HG03378 (cell line): ENCODE results near the gene SLIT1.

Experiments
- ATAC-seq: cut with Tn5 transposase; IDR thresholded peaks from one replicate; pipeline ENCODE4 v1.9.1; 2021; ENCODE audit warnings: mild to moderate bottlenecking, moderate library complexity; ENCODE audit not compliant: unreplicated experiment

SLIT1 gene

DNA sequence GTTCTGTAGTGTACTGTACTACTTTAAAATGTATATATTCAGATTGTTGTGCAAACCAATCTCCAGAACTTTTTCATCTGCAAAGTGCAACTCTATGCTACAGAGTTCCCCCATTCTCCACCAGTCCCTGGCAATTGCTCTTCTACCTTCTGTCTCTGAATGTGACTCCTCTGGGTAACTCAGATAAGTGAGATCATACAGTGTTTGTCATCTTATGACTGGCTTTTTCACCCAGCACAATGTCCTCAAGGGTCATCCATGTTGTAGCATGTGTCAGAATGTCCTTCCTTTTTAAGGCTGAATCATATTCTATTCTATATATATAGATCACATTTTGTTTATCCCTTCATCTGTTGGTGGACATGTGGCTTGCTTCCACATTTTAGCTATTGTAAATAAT is 10.8 kb downstream of the SLIT1 start:
- no peak for ATAC-seq

DNA sequence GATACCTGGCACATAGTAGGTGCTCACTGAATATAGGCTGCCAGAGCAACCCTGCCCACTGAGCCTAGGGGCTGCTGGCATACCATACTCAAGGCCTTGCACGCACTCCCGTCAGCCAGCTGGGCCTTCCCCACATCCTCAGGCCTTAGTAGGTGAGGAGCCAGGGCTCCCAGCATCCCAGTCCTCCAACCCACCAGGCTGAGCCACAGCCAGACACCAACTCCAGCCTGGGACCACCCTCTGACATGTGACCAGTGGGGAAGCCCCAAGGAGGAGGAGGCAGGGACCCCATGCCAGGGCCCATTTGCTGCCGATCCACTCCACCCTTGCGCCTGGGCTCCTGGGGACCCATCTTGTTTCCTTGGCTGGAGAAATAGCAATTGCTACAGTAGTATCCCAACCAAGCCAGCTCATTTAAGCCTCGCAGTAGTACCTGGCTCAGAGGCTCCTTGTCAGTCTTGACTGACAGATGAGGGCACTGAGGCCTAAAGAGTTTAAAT is 11.4 kb downstream of the SLIT1 start:
- ATAC-seq, result no peak

DNA sequence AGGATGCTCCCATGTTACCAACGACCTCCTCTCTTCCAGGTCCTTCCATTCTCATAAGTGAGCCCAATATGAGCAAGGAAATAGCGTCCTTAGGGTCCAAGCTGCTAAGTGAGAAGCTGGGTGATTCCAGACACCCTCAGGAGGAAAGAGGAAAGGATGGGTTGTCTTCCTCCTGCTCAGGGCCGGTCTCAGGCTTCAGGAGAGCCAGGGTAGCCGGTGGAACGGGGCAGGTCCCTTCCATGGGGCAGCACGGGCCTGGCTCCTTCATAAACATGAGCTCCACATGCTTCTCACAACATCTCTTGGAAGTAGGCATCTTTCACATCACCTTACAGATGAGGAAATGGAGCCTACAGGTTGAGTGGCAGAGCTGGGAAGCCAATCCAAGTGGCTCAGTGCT is 12.7 kb downstream of the SLIT1 start:
- no peak for ATAC-seq

GRCh38 chr10:97171001-97171400 is 14.8 kb downstream of the SLIT1 start:
- no peak for ATAC-seq

DNA sequence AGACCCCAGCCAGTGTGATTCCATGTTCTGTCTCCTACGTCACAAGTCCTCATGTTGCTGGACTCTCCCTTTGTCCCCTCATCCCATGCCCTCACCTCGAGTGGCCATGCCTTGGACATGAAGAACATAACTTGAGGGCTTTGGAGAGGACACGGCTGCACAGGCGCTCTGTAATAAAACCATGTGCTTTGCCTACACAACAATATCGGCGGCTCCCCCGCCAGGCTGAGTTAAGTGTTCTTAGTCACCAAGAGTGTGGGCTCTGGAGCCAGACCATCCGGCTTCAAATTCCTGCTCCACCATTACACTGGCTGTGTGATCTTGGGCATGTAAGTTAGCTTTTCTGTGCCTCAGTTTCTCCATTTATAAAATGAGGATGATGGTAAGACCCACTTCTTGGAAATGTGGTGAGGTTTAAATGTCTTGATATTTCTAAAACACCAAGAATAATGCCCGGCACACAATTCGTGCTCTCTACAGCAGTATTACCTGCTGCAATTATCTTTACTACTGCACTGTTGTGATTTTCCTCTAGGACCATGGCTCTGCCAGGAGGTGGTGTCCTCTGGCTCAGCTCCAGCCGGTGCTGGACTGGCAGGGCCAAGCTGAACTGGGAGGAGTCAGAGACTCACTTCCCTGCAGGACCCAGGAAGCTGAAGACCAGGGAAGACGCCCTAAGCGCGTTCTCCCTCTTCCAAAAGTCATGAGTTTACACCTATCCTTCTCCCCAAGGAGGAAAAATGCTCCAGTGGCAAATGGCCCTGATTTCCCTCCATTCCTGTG is 15.7 kb downstream of the SLIT1 start:
- no peak for ATAC-seq

DNA sequence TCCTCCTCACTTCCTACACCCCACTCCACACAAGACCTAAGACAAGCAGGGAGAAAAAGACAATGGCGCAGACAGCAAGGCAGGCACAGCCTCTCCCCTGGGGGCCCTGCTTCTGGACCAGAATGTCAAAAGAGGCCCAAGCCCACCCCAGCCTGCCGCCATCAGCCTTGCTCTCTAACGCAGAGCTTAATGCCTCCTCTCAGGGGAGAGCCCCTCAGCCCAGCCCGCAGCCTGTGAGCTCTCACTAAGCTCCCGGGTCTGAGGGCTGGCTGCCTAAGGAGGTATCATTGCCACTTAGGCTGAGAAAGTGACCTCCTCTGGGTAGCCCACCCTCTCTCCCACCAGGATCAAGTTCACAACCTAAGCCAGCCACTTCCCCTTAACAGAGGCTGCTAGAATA is 16.7 kb downstream of the SLIT1 start:
- no peak for ATAC-seq

GRCh38 chr10:97168645-97169044 is 17.1 kb downstream of the SLIT1 start:
- ATAC-seq, result no peak

- ATAC-seq, result no peak
Observed at GRCh38 chr10:97165499-97165898, 20.3 kb downstream of the SLIT1 start.

- ATAC-seq, result no peak
Observed at GRCh38 chr10:97163781-97164501, 21.8 kb downstream of the SLIT1 start.

- ATAC-seq, result no peak
Observed at GRCh38 chr10:97163181-97163580, 22.6 kb downstream of the SLIT1 start.

DNA sequence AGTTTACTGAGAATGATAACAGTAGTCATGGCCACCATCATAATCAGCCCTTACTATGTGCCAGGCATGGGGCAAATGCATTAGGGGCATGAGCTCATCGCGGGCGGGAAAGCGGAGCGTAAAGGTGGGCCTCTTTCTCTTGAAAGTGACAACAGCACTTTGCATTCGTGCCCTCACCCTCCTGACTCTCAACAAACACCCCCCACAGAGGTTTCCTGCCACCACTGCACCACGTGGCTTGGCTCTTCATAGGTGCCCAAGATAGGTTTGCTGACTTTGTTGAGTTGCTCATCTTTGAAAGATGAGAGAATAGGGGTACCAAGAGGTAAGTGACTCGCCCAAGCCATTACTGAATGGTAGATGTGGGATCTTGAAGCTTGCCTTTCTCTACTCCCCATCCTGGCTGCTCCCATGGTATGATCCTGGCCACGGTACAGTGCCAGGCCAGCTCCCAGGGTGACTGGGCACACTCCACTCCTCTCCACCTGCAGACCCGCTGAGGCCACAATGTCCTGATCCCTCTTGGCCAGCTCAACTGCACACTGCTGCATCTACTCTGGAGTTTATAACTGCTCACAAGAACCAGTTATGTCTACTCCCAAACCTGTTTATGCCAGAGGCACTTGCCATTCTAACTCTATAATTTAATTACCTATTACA is 26.0 kb downstream of the SLIT1 start:
- ATAC-seq, result no peak

DNA sequence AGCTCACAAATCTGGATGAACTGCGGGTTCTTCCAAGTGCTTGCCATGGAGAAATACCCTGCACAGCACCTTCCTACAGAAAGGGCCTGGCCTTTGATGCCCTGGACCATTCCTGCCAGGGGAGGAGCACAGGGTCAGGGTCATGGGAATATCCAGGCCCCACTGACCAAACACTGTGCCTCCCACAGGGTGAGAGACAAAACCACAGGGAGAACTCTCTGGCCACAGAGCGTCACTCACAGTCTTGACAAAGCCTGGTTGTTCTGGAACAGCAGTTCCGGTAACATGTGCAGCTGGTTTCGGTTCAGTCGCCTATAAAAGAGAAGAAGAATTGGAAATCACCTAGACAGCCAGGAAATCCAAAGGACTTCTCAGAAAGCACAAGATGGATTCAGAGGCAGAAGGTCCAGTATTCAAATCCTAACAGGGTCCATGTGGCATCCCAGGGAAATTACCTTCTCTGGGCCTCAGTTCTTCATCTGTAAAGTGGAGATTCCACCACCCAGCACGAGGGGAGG is 28.1 kb downstream of the SLIT1 start:
- ATAC-seq, result peak; percentile 45

DNA sequence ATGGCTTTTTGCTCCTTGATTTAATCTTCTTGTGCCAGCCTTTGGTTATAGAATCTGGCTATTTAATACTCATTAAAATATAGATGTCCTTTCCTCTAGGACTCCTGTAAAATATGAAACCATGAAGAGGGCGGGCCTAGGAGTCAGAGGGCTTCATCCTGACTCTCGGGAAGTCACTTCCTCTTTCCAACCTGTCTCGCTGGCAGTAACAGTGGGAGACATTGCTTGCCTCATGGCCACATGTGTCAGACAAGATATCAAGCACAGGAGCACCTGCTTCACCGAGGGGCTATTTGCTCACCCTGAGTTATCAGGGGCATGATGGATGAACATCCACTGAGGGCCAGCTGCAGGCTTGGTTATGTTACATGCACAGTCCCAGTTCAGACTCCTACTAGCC is 31.0 kb downstream of the SLIT1 start:
- ATAC-seq, result no peak

DNA sequence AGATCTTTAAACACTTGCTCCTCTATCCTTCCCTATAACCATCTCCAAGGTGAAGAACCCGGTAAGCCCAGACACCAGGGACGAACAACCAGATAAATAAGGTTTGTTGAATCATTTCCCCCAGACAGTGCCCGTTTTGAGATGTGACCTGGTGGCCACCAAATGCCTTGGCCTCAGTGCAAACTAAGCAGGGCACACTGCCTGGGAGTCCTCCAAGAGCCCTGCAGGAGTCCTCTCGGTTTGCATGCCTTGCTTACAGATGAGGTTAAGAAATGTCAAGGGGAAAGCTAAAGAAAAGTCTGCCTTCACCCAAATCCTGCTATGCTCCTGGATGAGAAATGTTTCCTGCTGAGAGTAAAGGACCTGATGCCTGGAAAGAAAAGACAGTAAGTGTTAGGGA is 31.6 kb downstream of the SLIT1 start:
- ATAC-seq, result no peak

GRCh38 chr10:97153270-97153850 is 32.4 kb downstream of the SLIT1 start:
- ATAC-seq, result no peak

- ATAC-seq, result no peak
Observed at GRCh38 chr10:97151307-97151914, 34.3 kb downstream of the SLIT1 start.

GRCh38 chr10:97150616-97151015 is 35.1 kb downstream of the SLIT1 start:
- no peak for ATAC-seq

DNA sequence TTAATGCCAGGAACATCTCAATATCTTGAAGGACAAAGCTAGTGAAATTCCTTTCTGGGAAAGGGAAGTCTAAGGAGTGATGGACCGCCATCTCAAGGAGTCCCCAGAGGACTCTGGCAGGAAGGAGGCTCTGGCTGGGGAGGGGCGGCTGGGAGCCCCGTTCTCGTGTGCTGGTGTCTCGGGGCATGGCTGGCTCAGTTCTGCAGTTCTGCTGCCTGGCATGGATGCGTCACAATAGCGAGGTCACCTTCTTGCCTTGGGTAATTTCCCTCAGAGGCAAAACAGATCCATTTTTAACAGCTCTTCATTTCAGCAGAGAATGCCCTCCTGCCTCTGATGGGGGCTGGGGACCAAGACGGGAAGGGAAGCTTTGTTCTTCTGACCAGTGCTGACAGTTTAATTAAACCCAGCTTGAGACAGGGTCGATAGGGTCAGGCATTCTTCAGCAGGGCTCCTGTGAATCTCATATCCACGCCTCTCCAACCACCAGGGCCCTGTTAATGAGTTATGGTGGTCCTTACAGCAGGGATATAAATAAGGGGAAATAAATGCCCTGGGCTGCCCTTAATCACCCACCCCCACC is 35.7 kb downstream of the SLIT1 start:
- no peak for ATAC-seq

DNA sequence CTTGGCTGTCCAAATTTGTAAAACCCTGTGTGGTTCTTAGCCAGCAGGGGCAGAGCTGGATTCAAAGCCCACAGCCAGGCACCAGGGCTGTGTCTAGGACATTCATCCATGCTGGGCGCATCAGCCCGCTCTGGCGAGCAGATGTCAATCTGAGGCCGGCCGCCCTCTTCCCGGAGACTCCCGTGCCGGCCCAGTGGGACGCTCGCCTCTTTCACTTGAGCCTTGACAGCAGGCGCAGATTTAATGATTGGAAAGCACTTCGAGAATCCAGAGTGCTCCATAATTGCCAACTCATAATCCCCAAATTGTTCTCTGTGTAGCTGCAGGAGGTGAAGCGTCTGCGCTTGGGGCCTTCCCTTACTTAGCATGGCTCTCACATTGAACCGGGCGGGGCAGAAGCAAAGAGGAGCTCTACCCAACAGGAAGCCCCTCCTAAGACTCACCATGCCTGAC is 36.7 kb downstream of the SLIT1 start:
- ATAC-seq, result no peak

DNA sequence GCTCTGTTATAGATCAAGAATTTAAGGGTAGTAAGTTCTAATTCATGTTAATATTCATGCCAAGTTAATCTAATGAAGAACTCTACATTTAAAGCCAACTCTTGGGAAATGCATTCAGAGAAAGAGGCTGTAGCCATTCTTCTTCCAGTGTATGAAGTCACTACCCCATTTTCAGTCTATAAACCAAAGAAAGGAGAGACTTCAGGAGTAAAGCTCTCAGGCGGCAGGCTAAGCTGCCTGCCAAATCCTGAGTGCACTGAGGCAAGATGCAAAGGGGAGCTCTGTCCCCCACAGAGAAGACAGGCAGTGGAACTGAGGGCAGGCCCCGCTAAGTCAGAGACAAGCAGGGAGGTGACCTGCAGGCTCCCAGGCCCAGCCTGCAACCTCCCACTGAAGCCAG is 41.5 kb downstream of the SLIT1 start:
- no peak for ATAC-seq
